GM21390 (cell line): Measurements from ENCODE around the gene CFAP58.

Source experiments
- ATAC-seq: cut with Tn5 transposase; IDR thresholded peaks from one replicate; pipeline ENCODE4 v1.9.1; 2021; ENCODE audit not compliant: unreplicated experiment

CFAP58 gene

GRCh38 chr10:104353325-104354048 is at the start of gene CFAP58:
TSS of gene CFAP58 (plus strand) at chr10:104353833. CDS start at chr10:104353898, 65 bp downstream.
- peak; percentile 50 for ATAC-seq

- no peak for ATAC-seq
These were observed 49.3 kb upstream of the CFAP58 start for GRCh38 chr10:104304356-104304745.

- no peak for ATAC-seq
These were observed 48.7 kb upstream of the CFAP58 start for GRCh38 chr10:104304927-104305326.

- no peak for ATAC-seq
These were observed 46.7 kb upstream of the CFAP58 start for GRCh38 chr10:104306897-104307296.

- ATAC-seq, result no peak
These were observed 45.8 kb upstream of the CFAP58 start for GRCh38 chr10:104307576-104308438.

GRCh38 chr10:104308439-104308903 is 45.2 kb upstream of the CFAP58 start:
- peak; percentile 85 for ATAC-seq

- ATAC-seq, result no peak
These were observed 43.4 kb upstream of the CFAP58 start for GRCh38 chr10:104309980-104310978.

GRCh38 chr10:104311184-104311720 is 42.4 kb upstream of the CFAP58 start:
- ATAC-seq, result no peak

- ATAC-seq, result no peak
These were observed 38.8 kb upstream of the CFAP58 start for GRCh38 chr10:104314591-104315485.

GRCh38 chr10:104315486-104315921 is 38.1 kb upstream of the CFAP58 start:
- ATAC-seq, result no peak

GRCh38 chr10:104316321-104317099 is 37.1 kb upstream of the CFAP58 start:
- ATAC-seq, result no peak

- ATAC-seq, result no peak
These were observed 36.3 kb upstream of the CFAP58 start for GRCh38 chr10:104317269-104317710.

- ATAC-seq, result no peak
These were observed 35.8 kb upstream of the CFAP58 start for GRCh38 chr10:104317726-104318299.

- ATAC-seq, result no peak
These were observed 35.3 kb upstream of the CFAP58 start for GRCh38 chr10:104318326-104318725.

- ATAC-seq, result no peak
These were observed 34.6 kb upstream of the CFAP58 start for GRCh38 chr10:104318810-104319741.

GRCh38 chr10:104321226-104321625 is 32.4 kb upstream of the CFAP58 start:
- ATAC-seq, result no peak

GRCh38 chr10:104321725-104322415 is 31.8 kb upstream of the CFAP58 start:
- no peak for ATAC-seq
